Activated CD4-positive, alpha-beta T cell treated with anti-CD3 and anti-CD28 coated beads for 4 hours (primary cell): ENCODE results near the gene IDS.
"Not testable (repeated sequence)": the region's sequence is repeated elsewhere in the genome, so short reads cannot be mapped to it uniquely, and the experiment has no call there.

ENCODE experiments used
- DNase-seq, 2 donors: peaks; one replicate each; pipeline ENCODE4 v3.0.0-alpha.2; 2020

Gene IDS

GRCh38 chrX:149504915-149505651 is at the start of gene IDS:
TSS of gene IDS (minus strand) at chrX:149505306. CDS start at chrX:149505137, 169 bp downstream.
- peak; percentile 77 for DNase-seq

- not testable (repeated sequence) for DNase-seq
These were observed 46.8 kb upstream of the IDS start for GRCh38 chrX:149551939-149552248.

GRCh38 chrX:149551245-149551938 is 46.3 kb upstream of the IDS start:
- DNase-seq = not testable (repeated sequence)

GRCh38 chrX:149550454-149550853 is 45.3 kb upstream of the IDS start:
- not testable (repeated sequence) for DNase-seq

GRCh38 chrX:149549701-149550100 is 44.6 kb upstream of the IDS start, which contains the start of gene HSFX3:
TSS of gene HSFX3 (minus strand) at chrX:149549924. CDS start at chrX:149549852, 72 bp downstream.
- not testable (repeated sequence) for DNase-seq

GRCh38 chrX:149547782-149548181 is 42.7 kb upstream of the IDS start:
- not testable (repeated sequence) for DNase-seq

GRCh38 chrX:149546962-149547361 is 41.9 kb upstream of the IDS start:
- not testable (repeated sequence) for DNase-seq

- not testable (repeated sequence) for DNase-seq
These were observed 40.7 kb upstream of the IDS start for GRCh38 chrX:149545545-149546543.

GRCh38 chrX:149541521-149542047 is 36.5 kb upstream of the IDS start:
- DNase-seq = no peak

GRCh38 chrX:149540621-149541520 is 35.8 kb upstream of the IDS start, which contains the start of gene EOLA1:
TSS of gene EOLA1 (plus strand) at chrX:149541012. CDS start at chrX:149545631, 4,619 bp downstream.
- DNase-seq = peak; percentile 84 to 88

GRCh38 chrX:149540131-149540620 is 35.1 kb upstream of the IDS start:
- DNase-seq = peak; percentile 90 to 94

- peak; percentile 82 to 84 for DNase-seq
These were observed 34.4 kb upstream of the IDS start for GRCh38 chrX:149539283-149540130.

- not testable (repeated sequence) for DNase-seq
These were observed 32.4 kb upstream of the IDS start for GRCh38 chrX:149537474-149537873.

GRCh38 chrX:149534926-149535602 is 30.0 kb upstream of the IDS start:
- DNase-seq = not testable (repeated sequence)

GRCh38 chrX:149533999-149534398 is 28.9 kb upstream of the IDS start:
- DNase-seq = not testable (repeated sequence)

- DNase-seq = not testable (repeated sequence)
These were observed 27.8 kb upstream of the IDS start for GRCh38 chrX:149532868-149533267.

GRCh38 chrX:149531599-149531998 is 26.5 kb upstream of the IDS start:
- DNase-seq = no peak

GRCh38 chrX:149528381-149528780 is 23.3 kb upstream of the IDS start:
- DNase-seq = no peak

- no peak for DNase-seq
These were observed 22.6 kb upstream of the IDS start for GRCh38 chrX:149527705-149528104.
